GM12873 (cell line): ENCODE results near the gene INHBB.

Source experiments
- TF ChIP-seq, protein P1 (sequence below): IDR thresholded peaks from 2 replicates; pipeline ENCODE4 v1.5.1; 2012; ENCODE audit warnings: low read depth, mild to moderate bottlenecking, moderate library complexity, low read length, control low read depth; ENCODE audit not compliant: insufficient read depth; ENCODE audit errors: missing control alignments

Gene INHBB

GRCh38 chr2:120385355-120386127 is 39.6 kb downstream of the INHBB start:
- TF ChIP-seq, protein P1, sequence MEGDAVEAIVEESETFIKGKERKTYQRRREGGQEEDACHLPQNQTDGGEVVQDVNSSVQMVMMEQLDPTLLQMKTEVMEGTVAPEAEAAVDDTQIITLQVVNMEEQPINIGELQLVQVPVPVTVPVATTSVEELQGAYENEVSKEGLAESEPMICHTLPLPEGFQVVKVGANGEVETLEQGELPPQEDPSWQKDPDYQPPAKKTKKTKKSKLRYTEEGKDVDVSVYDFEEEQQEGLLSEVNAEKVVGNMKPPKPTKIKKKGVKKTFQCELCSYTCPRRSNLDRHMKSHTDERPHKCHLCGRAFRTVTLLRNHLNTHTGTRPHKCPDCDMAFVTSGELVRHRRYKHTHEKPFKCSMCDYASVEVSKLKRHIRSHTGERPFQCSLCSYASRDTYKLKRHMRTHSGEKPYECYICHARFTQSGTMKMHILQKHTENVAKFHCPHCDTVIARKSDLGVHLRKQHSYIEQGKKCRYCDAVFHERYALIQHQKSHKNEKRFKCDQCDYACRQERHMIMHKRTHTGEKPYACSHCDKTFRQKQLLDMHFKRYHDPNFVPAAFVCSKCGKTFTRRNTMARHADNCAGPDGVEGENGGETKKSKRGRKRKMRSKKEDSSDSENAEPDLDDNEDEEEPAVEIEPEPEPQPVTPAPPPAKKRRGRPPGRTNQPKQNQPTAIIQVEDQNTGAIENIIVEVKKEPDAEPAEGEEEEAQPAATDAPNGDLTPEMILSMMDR = no peak

DNA sequence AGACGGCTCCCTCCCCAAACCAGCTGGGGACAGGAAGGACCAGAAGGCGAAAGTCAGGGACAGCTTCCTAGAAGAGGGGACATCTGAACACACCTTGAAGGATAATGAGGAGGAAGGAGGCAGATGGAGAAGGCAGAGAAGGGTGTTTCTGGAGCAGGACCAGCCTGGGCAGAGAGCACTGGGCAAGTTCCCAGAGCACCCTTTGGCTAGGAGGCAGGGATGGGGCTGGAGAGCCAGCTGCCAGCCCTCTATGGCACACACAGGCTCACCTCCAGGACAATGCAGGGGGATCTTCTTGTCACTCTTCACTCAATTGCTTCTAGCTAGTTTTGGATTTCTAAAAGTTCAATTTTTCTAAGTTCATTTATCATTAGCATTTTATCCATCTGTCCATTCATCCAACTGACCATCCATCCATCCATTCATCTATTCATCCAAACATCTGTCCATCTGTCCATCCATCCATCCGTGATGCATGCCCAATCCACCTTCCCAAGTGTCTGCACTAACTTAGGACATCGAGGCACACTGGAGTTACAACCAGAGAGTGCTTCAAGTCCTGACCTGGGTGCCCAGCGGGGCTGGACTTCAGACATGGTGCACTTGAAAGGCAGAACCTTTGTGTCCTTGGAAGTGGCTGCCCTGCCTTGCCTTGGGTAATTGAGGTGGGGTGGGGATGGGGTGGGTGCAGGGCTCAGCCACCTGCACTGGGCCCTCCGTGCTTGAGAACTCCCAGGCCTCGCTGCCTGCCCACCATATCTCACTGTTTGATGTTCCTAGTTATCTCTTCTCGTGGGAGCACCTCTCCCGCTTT is 42.5 kb downstream of the INHBB start:
- TF ChIP-seq, protein P1 = no peak

- TF ChIP-seq, protein P1 = no peak
Measured at GRCh38 chr2:120389036-120389391, 43.1 kb downstream of the INHBB start.

GRCh38 chr2:120390381-120391055 is 44.6 kb downstream of the INHBB start:
- TF ChIP-seq, protein P1 = no peak

GRCh38 chr2:120391911-120392665 is 46.2 kb downstream of the INHBB start:
- TF ChIP-seq, protein P1 = no peak

DNA sequence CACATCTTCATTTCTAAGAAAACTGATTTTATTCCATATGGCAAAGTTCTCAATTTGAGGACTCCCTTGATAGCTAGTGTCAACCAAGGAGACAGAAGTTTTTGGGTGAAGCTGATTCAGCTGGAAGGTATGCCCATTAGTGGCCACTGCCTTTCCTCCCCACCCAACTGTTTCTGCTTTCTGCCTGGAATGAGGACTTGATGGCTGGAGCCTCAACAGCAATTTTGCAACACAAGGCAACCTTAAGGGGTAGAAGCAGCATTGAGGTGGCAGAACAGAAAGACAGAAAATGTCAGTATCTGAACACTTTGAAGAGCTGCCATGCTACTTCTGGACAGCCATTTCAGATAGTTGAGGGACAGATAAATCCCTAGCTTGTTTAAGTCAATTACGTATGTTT is 47.0 kb downstream of the INHBB start:
- TF ChIP-seq, protein P1 = no peak
